SK-N-MC (cell line): ENCODE data around the gene RAD50.

Source experiments
- DNase-seq: peaks from one replicate; pipeline ENCODE4 v3.0.0-alpha.2; 2011; ENCODE audit warnings: low read depth, low spot score
- H3K27ac ChIP-seq: fragments of 200-600 bp; sonication (generic); 2 replicates; pipeline ENCODE4 v1.5.1; 2016; ENCODE audit warnings: mixed run types
- H3K36me3 ChIP-seq: fragments of 200-600 bp; sonication (generic); 2 replicates; pipeline ENCODE4 v1.6.1; 2017; ENCODE audit warnings: antibody characterized with exemption, low read length, mixed read lengths; ENCODE audit not compliant: insufficient read depth
- H3K4me3 ChIP-seq: fragments of 200-600 bp; sonication (generic); 2 replicates; pipeline ENCODE4 v1.5.1; 2016
- H3K9ac ChIP-seq: fragments of 200-600 bp; sonication (generic); 2 replicates; pipeline ENCODE4 v1.8.0; 2017; ENCODE audit warnings: mixed run types, mixed read lengths; ENCODE audit not compliant: insufficient read length
- H3K9me3 ChIP-seq: fragments of 200-600 bp; sonication (generic); 2 replicates; pipeline ENCODE4 v1.6.1; 2017; ENCODE audit warnings: low read depth, mild to moderate bottlenecking, antibody characterized with exemption, low read length, moderate library complexity, mixed read lengths
- EZH2 ChIP-seq: fragments of 200-600 bp; sonication (generic); IDR thresholded peaks from one replicate; pipeline ENCODE4 v1.6.1; 2017; ENCODE audit warnings: antibody characterized with exemption
- FOXP2 ChIP-seq: optimal IDR thresholded peaks from 2 replicates; pipeline ENCODE3; 2011; ENCODE audit warnings: mild to moderate bottlenecking, moderate library complexity; ENCODE audit not compliant: insufficient read depth; ENCODE audit errors: extremely low read length, control extremely low read depth
- POLR2AphosphoS5 ChIP-seq: IDR thresholded peaks from 2 replicates; pipeline ENCODE4 v1.6.1; 2012; ENCODE audit warnings: mild to moderate bottlenecking, low read depth, low read length, borderline replicate concordance

The RAD50 gene

GRCh38 chr5:132661231-132662003 is 104.6 kb downstream of the RAD50 start:
- TF ChIP-seq FOXP2 (no peak), POLR2AphosphoS5 (no peak), EZH2 (no peak)
- no peak overlapping the region for H3K4me3 ChIP-seq
- no peak overlapping the region for H3K9ac ChIP-seq

GRCh38 chr5:132662004-132662401 is 105.2 kb downstream of the RAD50 start:
- Histone ChIP-seq H3K36me3 (no peaks in the 10 kb centered on the region), H3K4me3 (no peak overlapping the region), H3K27ac (no peak overlapping the region), H3K9me3 (no peaks in the 10 kb centered on the region), H3K9ac (no peak overlapping the region)
- no peak for DNase-seq
- TF ChIP-seq EZH2 (no peak), FOXP2 (no peak), POLR2AphosphoS5 (no peak)

More at GRCh38 chr5:132661231-132662003, 104.6 kb downstream of the RAD50 start:
- Histone ChIP-seq H3K9me3 (no peaks in the 10 kb centered on the region), H3K36me3 (no peaks in the 10 kb centered on the region), H3K27ac (no peak overlapping the region)
- no peak for DNase-seq

GRCh38 chr5:132662925-132663770 is 106.4 kb downstream of the RAD50 start:
- DNase-seq, result no peak
- H3K27ac ChIP-seq, result no peak overlapping the region
- H3K9ac ChIP-seq, result no peak overlapping the region

GRCh38 chr5:132663771-132664695 is 107.3 kb downstream of the RAD50 start:
- no peak for DNase-seq
- H3K27ac ChIP-seq, result no peak overlapping the region
- no peak for TF ChIP-seq EZH2
- TF ChIP-seq POLR2AphosphoS5, result no peak
- no peak for TF ChIP-seq FOXP2
- H3K9me3 ChIP-seq, result no peaks in the 10 kb centered on the region
- H3K9ac ChIP-seq, result no peak overlapping the region
- no peaks in the 10 kb centered on the region for H3K36me3 ChIP-seq
- no peak overlapping the region for H3K4me3 ChIP-seq

More at GRCh38 chr5:132662925-132663770, 106.4 kb downstream of the RAD50 start:
- no peaks in the 10 kb centered on the region for H3K9me3 ChIP-seq
- no peaks in the 10 kb centered on the region for H3K36me3 ChIP-seq
- H3K4me3 ChIP-seq, result no peak overlapping the region
- TF ChIP-seq POLR2AphosphoS5, result no peak
- TF ChIP-seq FOXP2, result no peak
- TF ChIP-seq EZH2, result no peak

GRCh38 chr5:132664696-132665209 is 108.0 kb downstream of the RAD50 start:
- DNase-seq, result no peak
- Histone ChIP-seq H3K9ac (no peak overlapping the region), H3K36me3 (no peaks in the 10 kb centered on the region), H3K27ac (no peak overlapping the region), H3K4me3 (no peak overlapping the region), H3K9me3 (no peaks in the 10 kb centered on the region)
- TF ChIP-seq EZH2 (no peak), FOXP2 (no peak), POLR2AphosphoS5 (no peak)

- H3K4me3 ChIP-seq, result no peak overlapping the region
- no peak overlapping the region for H3K9ac ChIP-seq
- H3K9me3 ChIP-seq, result no peaks in the 10 kb centered on the region
- H3K27ac ChIP-seq, result no peak overlapping the region
- TF ChIP-seq FOXP2 (no peak), EZH2 (no peak)
- no peak for DNase-seq
- no peaks in the 10 kb centered on the region for H3K36me3 ChIP-seq
Measured at GRCh38 chr5:132665574-132666080, 108.8 kb downstream of the RAD50 start.

- H3K9me3 ChIP-seq, result no peaks in the 10 kb centered on the region
- DNase-seq, result no peak
- no peak overlapping the region for H3K27ac ChIP-seq
- H3K9ac ChIP-seq, result no peak overlapping the region
- H3K4me3 ChIP-seq, result no peak overlapping the region
- no peaks in the 10 kb centered on the region for H3K36me3 ChIP-seq
- no peak for TF ChIP-seq FOXP2
- TF ChIP-seq EZH2, result no peak
- no peak for TF ChIP-seq POLR2AphosphoS5
Measured at GRCh38 chr5:132666310-132667123, 109.7 kb downstream of the RAD50 start.
